ENCODE data around the gene LIX1L. TPM values are rescaled to one million over a fixed set of nuclear protein-coding genes. Genes with fewer than 3 reads are reported as not detected.

Gene LIX1L
- total and polyA plus RNA-seq, 7 donors = 1.4 to 42.5 (median 26.9) TPM

- Histone ChIP-seq H3K36me3 (peaks cover 0 to 29% (median 5%) of the 10 kb centered on the region in 4 donors), H3K27me3 (no peaks in the 10 kb centered on the region), H3K4me3 (no peak overlapping the region), H3K9me3 (no peaks in the 10 kb centered on the region), H3K27ac (peak overlapping the region in 2 of 4 donors; percentile 28 to 33), H3K4me1 (peaks cover 0 to 64% (median 46%) of the 10 kb centered on the region in 4 donors)
- TF ChIP-seq POLR2A (IDR thresholded peaks at IDR 0.05) (no peak), EP300 (IDR thresholded peaks at IDR 0.05) (peak in 2 of 4 donors; percentile 48 to 91), POLR2AphosphoS5 (IDR thresholded peaks at IDR 0.05) (peak in 1 of 4 donors; percentile 31), CTCF (IDR thresholded peaks at IDR 0.05) (no peak)
- intact Hi-C loops (cut with DNase I) = no loop called here
- DNase-seq = no peak
- 93 to 96% methylated on average over 4 of the region's 4 CpGs for WGBS, 2 donors
Observed at GRCh38 chr1:145949219-145949618, 8.6 kb downstream of the LIX1L start.

GRCh38 chr1:145947551-145947950 is 10.3 kb downstream of the LIX1L start:
- WGBS, 2 donors = 87% methylated on average over 4 of the region's 4 CpGs
- no peak for DNase-seq
- Histone ChIP-seq H3K9me3 (no peaks in the 10 kb centered on the region), H3K27me3 (no peaks in the 10 kb centered on the region), H3K4me1 (peaks cover 0 to 48% (median 31%) of the 10 kb centered on the region in 4 donors), H3K27ac (no peak overlapping the region), H3K4me3 (no peak overlapping the region), H3K36me3 (peaks cover 0 to 41% (median 9%) of the 10 kb centered on the region in 4 donors)
- intact Hi-C loops (cut with DNase I) = no loop called here
- no peak for TF ChIP-seq CTCF (IDR thresholded peaks at IDR 0.05)
- TF ChIP-seq POLR2AphosphoS5 (IDR thresholded peaks at IDR 0.05) = no peak
- TF ChIP-seq POLR2A (IDR thresholded peaks at IDR 0.05) = no peak
- no peak for TF ChIP-seq EP300 (IDR thresholded peaks at IDR 0.05)

- Histone ChIP-seq H3K9me3 (no peaks in the 10 kb centered on the region), H3K4me3 (no peak overlapping the region), H3K27ac (no peak overlapping the region), H3K36me3 (peaks cover 0 to 46% (median 13%) of the 10 kb centered on the region in 4 donors), H3K4me1 (peaks cover 0 to 42% (median 27%) of the 10 kb centered on the region in 4 donors), H3K27me3 (no peaks in the 10 kb centered on the region)
- TF ChIP-seq POLR2AphosphoS5 (IDR thresholded peaks at IDR 0.05) (no peak), CTCF (IDR thresholded peaks at IDR 0.05) (no peak), POLR2A (IDR thresholded peaks at IDR 0.05) (no peak), EP300 (IDR thresholded peaks at IDR 0.05) (no peak)
- intact Hi-C loops (cut with DNase I) = no loop called here
- WGBS, 2 donors = 53 to 83% methylated on average over 4 of the region's 4 CpGs
- no peak for DNase-seq
Observed at GRCh38 chr1:145946477-145946986, 11.3 kb downstream of the LIX1L start.

- 44 to 68% methylated on average over 3 of the region's 3 CpGs for WGBS, 2 donors
- no peaks in the 10 kb centered on the region for H3K27me3 ChIP-seq
- intact Hi-C loops (cut with DNase I) = no loop called here
- H3K4me3 ChIP-seq = no peak overlapping the region
- peaks cover 0 to 23% (median 13%) of the 10 kb centered on the region in 4 donors for H3K4me1 ChIP-seq
- no peaks in the 10 kb centered on the region for H3K9me3 ChIP-seq
- H3K27ac ChIP-seq = no peak overlapping the region
- peaks cover 0 to 56% (median 13%) of the 10 kb centered on the region in 4 donors for H3K36me3 ChIP-seq
- TF ChIP-seq POLR2A (IDR thresholded peaks at IDR 0.05) (no peak), POLR2AphosphoS5 (IDR thresholded peaks at IDR 0.05) (no peak), CTCF (IDR thresholded peaks at IDR 0.05) (no peak), EP300 (IDR thresholded peaks at IDR 0.05) (no peak)
- DNase-seq = no peak
Observed at GRCh38 chr1:145944532-145944931, 13.3 kb downstream of the LIX1L start.

- intact Hi-C loops (cut with DNase I) = no loop called here
- no peak overlapping the region for H3K4me3 ChIP-seq
- peaks cover 0 to 69% (median 13%) of the 10 kb centered on the region in 4 donors for H3K36me3 ChIP-seq
- no peaks in the 10 kb centered on the region for H3K27me3 ChIP-seq
- no peak overlapping the region for H3K27ac ChIP-seq
- peaks cover 0 to 8% (median 4%) of the 10 kb centered on the region in 4 donors for H3K4me1 ChIP-seq
- H3K9me3 ChIP-seq = no peaks in the 10 kb centered on the region
- DNase-seq = no peak
- WGBS, 2 donors = 91% methylated on average over 6 of the region's 6 CpGs
- TF ChIP-seq POLR2AphosphoS5 (IDR thresholded peaks at IDR 0.05) (no peak), EP300 (IDR thresholded peaks at IDR 0.05) (no peak), POLR2A (IDR thresholded peaks at IDR 0.05) (no peak), CTCF (IDR thresholded peaks at IDR 0.05) (no peak)
Observed at GRCh38 chr1:145942871-145943270, 14.9 kb downstream of the LIX1L start.
